K562 treated with DMSO at 1 percent for 24 hours (cell line): Measurements from ENCODE around the gene ANKDD1A. TPM values are rescaled to one million over a fixed set of nuclear protein-coding genes. Genes with fewer than 3 reads are reported as not detected.

Experiments used
- total RNA-seq: library from RNA; unstranded; fragments of 300-600 nt; gene quantifications from 2 replicates; pipeline ENCODE4 v1.2.3, GENCODE V29; 2022; ENCODE audit warnings: low read depth; ENCODE audit not compliant: insufficient read depth

The ANKDD1A gene
- total RNA-seq: 0.24 and 1.4 TPM in 2 replicates

DNA sequence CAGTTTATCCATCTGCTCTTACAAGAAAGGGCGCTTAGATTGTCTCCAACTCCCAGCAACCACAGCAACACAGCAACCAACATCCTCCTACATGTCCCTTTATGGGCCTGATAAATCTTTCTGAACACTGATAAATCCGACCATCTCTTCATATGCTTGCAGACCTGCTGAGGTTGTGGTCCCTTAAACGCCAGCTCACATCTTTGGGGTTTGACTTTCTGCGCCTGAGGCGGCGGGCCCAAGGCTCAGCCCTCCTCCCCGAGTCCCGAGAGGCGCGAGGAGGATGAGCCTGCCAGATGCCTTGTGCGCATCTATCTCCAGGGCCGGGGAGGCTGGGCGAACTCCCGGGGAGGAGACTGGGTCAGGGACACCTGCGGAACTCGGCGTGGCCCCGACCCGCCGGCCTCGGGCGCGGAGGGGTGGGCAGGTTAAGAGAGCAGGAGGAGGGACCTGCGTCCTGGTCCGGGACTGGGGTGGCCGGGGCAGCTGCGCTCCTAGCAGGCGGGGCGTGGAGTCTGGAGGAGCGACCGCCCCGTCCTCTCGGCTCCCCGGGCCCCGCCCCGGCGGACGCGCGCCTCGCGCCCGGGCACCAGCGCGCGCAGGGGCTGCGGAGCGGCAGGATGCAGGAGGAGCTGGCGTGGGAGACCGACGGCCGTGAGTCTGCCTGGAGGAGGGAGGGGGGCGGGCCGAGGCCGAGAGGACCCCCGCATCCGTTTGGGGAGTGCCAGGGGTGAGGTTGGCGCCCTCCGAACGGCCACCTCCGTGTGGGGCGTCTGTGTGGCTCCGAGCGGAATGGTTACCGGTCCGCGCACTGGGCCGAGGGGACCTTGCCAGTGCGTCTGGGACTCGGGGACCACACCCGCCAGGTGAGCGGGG, at the start of gene ANKDD1A:
Gene ANKDD1A (plus strand): TSS at position 592 of the 876 bp plus-strand sequence. CDS start 29 bp downstream, at position 621.

DNA sequence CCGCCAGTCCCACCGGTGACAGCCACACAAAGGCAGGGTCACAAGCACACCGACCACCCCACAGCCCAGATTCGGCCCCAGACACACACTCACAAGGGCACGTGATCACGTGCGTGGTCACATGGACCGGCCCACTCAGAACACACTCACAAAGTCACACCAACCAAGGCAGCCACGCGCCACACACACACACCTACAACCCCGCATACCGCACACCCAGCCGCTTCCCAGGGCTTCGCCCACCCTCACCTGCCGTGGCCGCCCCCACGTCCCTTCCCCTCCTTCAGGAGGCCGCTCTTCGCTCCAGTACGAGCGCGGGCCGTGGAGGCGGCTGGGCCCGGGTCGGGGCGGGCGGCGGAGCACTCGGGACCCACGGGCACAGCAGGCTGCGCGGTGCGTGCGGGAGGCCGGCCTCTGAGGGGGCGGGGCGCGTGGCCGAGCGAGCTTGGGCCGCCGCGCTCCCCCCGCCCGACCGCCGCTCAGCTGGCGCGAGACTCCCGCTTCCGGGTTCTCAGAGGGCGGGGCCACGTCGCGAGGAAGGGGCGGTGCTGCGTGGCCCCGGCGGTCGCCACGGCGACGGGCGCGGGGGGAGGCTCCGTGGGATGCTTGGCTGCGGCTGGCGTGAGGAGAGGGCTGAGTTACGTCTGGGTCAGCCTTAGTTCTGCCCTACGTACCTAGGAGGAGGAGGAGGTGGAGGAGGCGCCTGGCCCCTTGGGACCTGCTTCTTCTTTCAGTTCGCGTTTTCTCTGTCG, 77.9 kb downstream of the ANKDD1A start, which contains the start of gene SPG21:
Gene SPG21 (minus strand): TSS at position 499 of the 752 bp plus-strand sequence. CDS start 6,345 bp downstream, outside the sequence.

Other genes starting within 250 kb of the ANKDD1A start
- gene RBPMS2, start 136.3 kb upstream of the ANKDD1A start, total RNA-seq: 1.0 and 2.2 TPM in 2 replicates
- 18.2 and 22.8 TPM in 2 replicates for gene PIF1, start 86.3 kb upstream of the ANKDD1A start, total RNA-seq
- gene PLEKHO2, start 70.0 kb upstream of the ANKDD1A start, total RNA-seq: 13.5 and 13.9 TPM in 2 replicates
- gene SPG21, start 78.0 kb downstream of the ANKDD1A start, total RNA-seq: 72.2 and 81.9 TPM in 2 replicates
- gene MTFMT, start 117.7 kb downstream of the ANKDD1A start, total RNA-seq: 14.0 and 39.9 TPM in 2 replicates
- not detected in 2 replicates for gene SLC51B, start 133.5 kb downstream of the ANKDD1A start, total RNA-seq
- gene RASL12, start 156.1 kb downstream of the ANKDD1A start, total RNA-seq: not detected in 2 replicates
- 0.17 TPM in 1 of 2 replicates, not detected in the other for gene KBTBD13, start 164.8 kb downstream of the ANKDD1A start, total RNA-seq
- gene UBAP1L, start 203.3 kb downstream of the ANKDD1A start, total RNA-seq: 1.1 and 1.6 TPM in 2 replicates
- gene PDCD7, start 221.9 kb downstream of the ANKDD1A start, total RNA-seq: 34.8 and 35.7 TPM in 2 replicates